Stomach (tissue), 9 donors: ENCODE data around the gene CREBRF. TPM values are rescaled to one million over a fixed set of nuclear protein-coding genes. Genes with fewer than 3 reads are reported as not detected.
A peak's percentile ranks its signal among the peaks of the same experiment; 100 is the strongest.
"Not testable (repeated sequence)": the region's sequence is repeated elsewhere in the genome, so short reads cannot be mapped to it uniquely, and the experiment has no call there.

ENCODE experiments used
- DNase-seq, 2 donors: peaks; one replicate each; pipeline versions ENCODE4 v3.0.0 to v3.0.0-alpha.2; 2013 to 2019
- H3K27ac ChIP-seq, 5 donors: fragments of 200-600 bp in 4 of 5; sonication (generic) in 4 of 5; one replicate each; pipeline ENCODE4 v1.5.1; 2013 to 2019; ENCODE audit warnings: mild to moderate bottlenecking in 1 of 5, moderate library complexity in 1 of 5
- H3K27me3 ChIP-seq, 3 donors: fragments of 200-600 bp; sonication (generic); one replicate each; pipeline ENCODE4 v1.5.1; 2017 to 2019; ENCODE audit warnings: mixed run types in 1 of 3
- H3K36me3 ChIP-seq, 4 donors: fragments of 200-600 bp; sonication (generic); 1 replicate in 3 of 4; 2 replicates in 1 of 4; pipeline ENCODE4 v1.5.1; 2016 to 2019
- H3K4me1 ChIP-seq, 4 donors: fragments of 200-600 bp; sonication (generic); one replicate each; pipeline ENCODE4 v1.5.1; 2016 to 2019
- H3K4me3 ChIP-seq, 4 donors: fragments of 200-600 bp; sonication (generic) in 3 of 4; one replicate each; pipeline ENCODE4 v1.5.1; 2016 to 2019; ENCODE audit warnings: mild to moderate bottlenecking in 1 of 4
- H3K9me3 ChIP-seq, 4 donors: fragments of 200-600 bp; sonication (generic); one replicate each; pipeline ENCODE4 v1.5.1; 2016 to 2019
- CTCF ChIP-seq, 7 experiments: fragments of 450-650 bp in 4 of 7; fragments of 200-600 bp in 3 of 7; sonication (generic) in 3 of 7; IDR thresholded peaks; one replicate each; pipeline ENCODE4 v1.5.1; 2016 to 2019; ENCODE audit warnings: antibody characterized with exemption in 7 of 7, control low read depth in 2 of 7, mild to moderate bottlenecking in 1 of 7
- EP300 ChIP-seq: sonication (generic); formaldehyde crosslinking; IDR thresholded peaks from one replicate; pipeline ENCODE4 v1.6.1; 2017; ENCODE audit warnings: antibody characterized with exemption
- POLR2A ChIP-seq, 4 donors: fragments of 450-650 bp; IDR thresholded peaks; one replicate each; pipeline ENCODE4 v1.6.1; 2016; ENCODE audit warnings: antibody characterized with exemption in 4 of 4, control low read depth in 2 of 4, mild to moderate bottlenecking in 1 of 4, moderate library complexity in 1 of 4
- POLR2AphosphoS5 ChIP-seq, 3 donors: sonication (generic); formaldehyde crosslinking; IDR thresholded peaks; one replicate each; pipeline ENCODE4 v1.6.1; 2016; ENCODE audit warnings: antibody characterized with exemption in 3 of 3
- WGBS, 5 donors: extraction: QIAGEN DNeasy Blood & Tissue Kit in 3 of 5; methylation state at CpG; one replicate each; pipeline versions ENCODE4 v1.1.5 to v1.1.7; 2013 to 2018; 5-methylcytosine and 5-hydroxymethylcytosine counted together
- intact Hi-C: fragments of 100-400 bp; cut with DNase I; formaldehyde crosslinking; loops from one replicate; pipeline ENCODE4 v1.15.1; 2023; ENCODE audit warnings: low total_unique reads
- polyA plus RNA-seq, 3 donors: library from polyadenylated mRNA; stranded (reverse); fragments of 200-250 nt; gene quantifications; one replicate each; pipeline ENCODE4 v1.2.3, GENCODE V29; 2013
- total RNA-seq, 5 donors: library from RNA; depleted of rRNA; stranded (reverse); fragments of >200 nt; gene quantifications; one replicate each; pipeline versions ENCODE4 v1.1.0 to v1.2.3, GENCODE V29; 2014 to 2016
- donor health status: healthy with polysubstance abuse.
- donor health status: Bipolar disorder and iron deficiency.
- donor health status: healthy.

CREBRF gene
- total and polyA plus RNA-seq, 8 donors = 3.2 to 42.3 (median 20.4) TPM

GRCh38 chr5:173016598-173017046, 39.5 kb upstream of the CREBRF start:
- peaks cover 30 to 78% (median 54%) of the 10 kb centered on the region in 4 donors for H3K4me1 ChIP-seq
- no peaks in the 10 kb centered on the region for H3K9me3 ChIP-seq
- DNase-seq = peak in 1 of 2 donors; percentile 69
- TF ChIP-seq EP300 (no peak), POLR2AphosphoS5 (IDR thresholded peaks at IDR 0.05) (peak in 2 of 3 donors; percentile 10 to 67)
- WGBS, 5 donors = 26 to 37% (median 35%) methylated on average over 4 of the region's 4 CpGs
- intact Hi-C loops = no loop called here
- H3K27me3 ChIP-seq = no peaks in the 10 kb centered on the region
- H3K4me3 ChIP-seq = no peak overlapping the region
- peaks cover 13 to 18% (median 16%) of the 10 kb centered on the region in 4 donors for H3K36me3 ChIP-seq
- H3K27ac ChIP-seq = peak overlapping the region; percentile 39 to 85 (median 74)

GRCh38 chr5:173017087-173017486, 39.1 kb upstream of the CREBRF start:
- Histone ChIP-seq H3K36me3 (peaks cover 16 to 22% (median 20%) of the 10 kb centered on the region in 4 donors), H3K4me1 (peaks cover 30 to 78% (median 52%) of the 10 kb centered on the region in 4 donors), H3K27ac (peak overlapping the region; percentile 30 to 85 (median 74))
- WGBS, 5 donors = 90 to 99% (median 93%) methylated on average over 15 of the region's 15 CpGs
- DNase-seq, H3K4me3 ChIP-seq, H3K9me3 ChIP-seq, H3K27me3 ChIP-seq, intact Hi-C loops: not testable (repeated sequence)

- H3K36me3 ChIP-seq = peaks cover 16 to 34% (median 30%) of the 10 kb centered on the region in 4 donors
- 80 to 93% (median 89%) methylated on average over 4 of the region's 4 CpGs for WGBS, 5 donors
- peaks cover 29 to 72% (median 45%) of the 10 kb centered on the region in 4 donors for H3K4me1 ChIP-seq
- intact Hi-C loops = no loop called here
- peak overlapping the region in 3 of 5 donors; percentile 17 to 85 (median 29) for H3K27ac ChIP-seq
- H3K27me3 ChIP-seq = no peaks in the 10 kb centered on the region
- TF ChIP-seq POLR2A (IDR thresholded peaks at IDR 0.05) (no peak), EP300 (no peak), CTCF (IDR thresholded peaks at IDR 0.05) (no peak), POLR2AphosphoS5 (IDR thresholded peaks at IDR 0.05) (no peak)
- no peaks in the 10 kb centered on the region for H3K9me3 ChIP-seq
- DNase-seq = no peak
- no peak overlapping the region for H3K4me3 ChIP-seq
Measured at GRCh38 chr5:173018358-173018757, 37.8 kb upstream of the CREBRF start.

- intact Hi-C loops = no loop called here
- no peak overlapping the region for H3K4me3 ChIP-seq
- no peaks in the 10 kb centered on the region for H3K27me3 ChIP-seq
- H3K9me3 ChIP-seq = no peaks in the 10 kb centered on the region
- no peak for DNase-seq
- TF ChIP-seq CTCF (IDR thresholded peaks at IDR 0.05) = no peak
- H3K27ac ChIP-seq = peak overlapping the region in 3 of 5 donors; percentile 13 to 52 (median 33)
- H3K36me3 ChIP-seq = peaks cover 16 to 37% (median 31%) of the 10 kb centered on the region in 4 donors
- WGBS, 5 donors = 45 to 74% (median 57%) methylated on average over 5 of the region's 5 CpGs
- peaks cover 26 to 67% (median 41%) of the 10 kb centered on the region in 4 donors for H3K4me1 ChIP-seq
Measured at GRCh38 chr5:173020154-173020581, 36.0 kb upstream of the CREBRF start.

GRCh38 chr5:173020643-173021042, 35.5 kb upstream of the CREBRF start:
- intact Hi-C loops = no loop called here
- Histone ChIP-seq H3K4me1 (peaks cover 22 to 62% (median 36%) of the 10 kb centered on the region in 4 donors), H3K36me3 (peaks cover 16 to 37% (median 31%) of the 10 kb centered on the region in 4 donors), H3K27ac (peak overlapping the region in 3 of 5 donors; percentile 13 to 52 (median 33)), H3K27me3 (no peaks in the 10 kb centered on the region), H3K9me3 (no peaks in the 10 kb centered on the region), H3K4me3 (no peak overlapping the region)
- no peak for TF ChIP-seq POLR2AphosphoS5 (IDR thresholded peaks at IDR 0.05)
- TF ChIP-seq POLR2A (IDR thresholded peaks at IDR 0.05) = no peak
- no peak for TF ChIP-seq EP300
- TF ChIP-seq CTCF (IDR thresholded peaks at IDR 0.05) = no peak
- DNase-seq = no peak
- WGBS, 5 donors = 64 to 95% (median 90%) methylated on average over 9 of the region's 9 CpGs
